Spinal cord (tissue), 10 donors: ENCODE measurements around the gene RAB40C. TPM values are rescaled to one million over a fixed set of nuclear protein-coding genes. Genes with fewer than 3 reads are reported as not detected.

Source experiments
- DNase-seq, 6 donors: peaks; one replicate each; pipeline versions ENCODE4 v3.0.0 to v3.0.0-alpha.2; 2013 to 2015; ENCODE audit warnings: low spot score in 6 of 6, low read depth in 4 of 6
- H3K27ac ChIP-seq: one replicate; pipeline ENCODE4 v1.5.1; 2013; ENCODE audit warnings: low read depth, low read length, control low read depth
- H3K27me3 ChIP-seq: one replicate; pipeline ENCODE4 v1.6.1; 2013; ENCODE audit warnings: low read length; ENCODE audit not compliant: control insufficient read depth, insufficient read depth
- H3K36me3 ChIP-seq: one replicate; pipeline ENCODE4 v1.6.1; 2013; ENCODE audit warnings: low read length; ENCODE audit not compliant: control insufficient read depth, insufficient read depth
- H3K4me1 ChIP-seq: one replicate; pipeline ENCODE4 v1.6.1; 2013; ENCODE audit warnings: low read length; ENCODE audit not compliant: control insufficient read depth, insufficient read depth
- H3K4me3 ChIP-seq: one replicate; pipeline ENCODE4 v1.5.1; 2013; ENCODE audit warnings: low read depth, low read length, control low read depth
- H3K9me3 ChIP-seq: one replicate; pipeline ENCODE4 v1.6.1; 2013; ENCODE audit warnings: low read length; ENCODE audit not compliant: control insufficient read depth, insufficient read depth
- WGBS: methylation state at CpG from one replicate; pipeline ENCODE4 v1.1.5; 2013; ENCODE audit warnings: missing lambda C conversion rate; ENCODE audit not compliant: insufficient coverage; 5-methylcytosine and 5-hydroxymethylcytosine counted together
- polyA plus RNA-seq, 2 donors: library from polyadenylated mRNA; unstranded; fragments of 120-200 nt; gene quantifications; one replicate each; pipeline ENCODE4 v1.2.1, GENCODE V29; 2013; ENCODE audit not compliant: insufficient read length in 2 of 2
- total RNA-seq, 2 donors: library from RNA; depleted of rRNA in 1 of 2; stranded (reverse); fragments of 120-200 nt in 1 of 2; fragments of >200 nt in 1 of 2; gene quantifications; one replicate each; pipeline versions ENCODE4 v1.2.3 to v1.2.4, GENCODE V29; 2013 to 2014
- donor health status: healthy.

RAB40C gene
- total and polyA plus RNA-seq, 4 donors: 12.4 to 45.7 (median 30.1) TPM

- Histone ChIP-seq H3K4me3 (peak within 1 kb of the TSS; percentile 95), H3K4me1 (peaks cover 39% of the 10 kb centered on the region), H3K27ac (peak within 1 kb of the TSS; percentile 100), H3K27me3 (no peaks in the 10 kb centered on the region), H3K9me3 (no peaks in the 10 kb centered on the region), H3K36me3 (peaks cover 39% of the 10 kb centered on the region)
- peak; percentile 89 to 99 (median 92) for DNase-seq
- under 1% methylated on average over 91 of the region's 91 CpGs for WGBS
Observed at GRCh38 chr16:636206-637080, 46.6 kb downstream of the RAB40C start, which contains the start of gene METTL26. METTL26 (minus strand) TSS chr16:636305; CDS start chr16:636290, 15 bp downstream.

DNA sequence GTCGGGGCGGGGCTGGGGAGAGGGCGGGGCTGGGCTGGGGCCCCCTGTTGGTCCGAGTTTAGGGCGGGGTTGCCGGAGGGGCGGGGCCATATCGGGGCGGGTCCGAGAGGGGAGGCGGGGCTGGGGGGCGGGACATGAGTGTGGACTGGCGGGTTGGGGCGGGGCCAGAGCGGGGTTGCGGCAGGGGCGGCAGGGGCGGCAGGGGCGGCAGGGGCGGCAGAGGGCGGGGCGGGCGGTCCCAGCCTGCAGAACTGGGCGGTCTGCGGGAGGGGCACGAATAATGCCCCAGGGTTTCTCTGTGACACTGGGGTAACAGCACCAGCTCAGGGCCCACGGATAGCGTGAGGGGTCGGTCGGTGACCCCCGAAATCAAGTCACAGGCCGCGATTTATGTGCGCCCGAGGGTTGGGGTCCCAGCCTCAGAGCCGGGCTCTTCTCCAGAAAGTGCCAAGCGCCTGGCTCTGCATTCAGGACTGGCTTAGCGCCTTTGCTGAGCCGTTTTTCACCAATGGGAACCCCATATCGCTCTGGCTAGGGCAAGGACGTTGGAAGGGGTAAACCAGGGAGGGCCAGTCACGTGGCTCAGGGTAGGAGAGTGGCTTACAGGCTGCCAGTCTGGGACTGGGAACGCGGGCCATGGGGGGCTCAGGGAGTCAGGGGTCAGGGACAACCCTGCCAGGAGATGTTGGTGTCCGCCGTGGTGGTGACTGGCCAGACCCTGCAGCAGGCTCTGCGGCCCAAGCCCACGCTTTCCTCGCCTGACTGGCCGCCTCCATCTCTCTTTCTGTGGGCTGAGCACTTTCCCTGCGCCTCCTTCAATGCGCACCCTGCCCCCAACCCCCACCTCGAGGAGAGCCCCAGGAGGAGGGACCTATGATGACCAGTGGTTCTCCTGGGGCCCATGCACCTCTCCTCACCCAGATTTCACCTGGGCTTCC is 47.5 kb downstream of the RAB40C start:
- Histone ChIP-seq H3K36me3 (peaks cover 35% of the 10 kb centered on the region), H3K4me3 (peak overlapping the region; percentile 95), H3K9me3 (no peaks in the 10 kb centered on the region), H3K4me1 (peaks cover 40% of the 10 kb centered on the region), H3K27me3 (no peaks in the 10 kb centered on the region), H3K27ac (peak overlapping the region; percentile 100)
- 18% methylated on average over 38 of the region's 53 CpGs for WGBS
- peak in 5 of 6 donors; percentile 76 to 96 (median 79) for DNase-seq

DNA sequence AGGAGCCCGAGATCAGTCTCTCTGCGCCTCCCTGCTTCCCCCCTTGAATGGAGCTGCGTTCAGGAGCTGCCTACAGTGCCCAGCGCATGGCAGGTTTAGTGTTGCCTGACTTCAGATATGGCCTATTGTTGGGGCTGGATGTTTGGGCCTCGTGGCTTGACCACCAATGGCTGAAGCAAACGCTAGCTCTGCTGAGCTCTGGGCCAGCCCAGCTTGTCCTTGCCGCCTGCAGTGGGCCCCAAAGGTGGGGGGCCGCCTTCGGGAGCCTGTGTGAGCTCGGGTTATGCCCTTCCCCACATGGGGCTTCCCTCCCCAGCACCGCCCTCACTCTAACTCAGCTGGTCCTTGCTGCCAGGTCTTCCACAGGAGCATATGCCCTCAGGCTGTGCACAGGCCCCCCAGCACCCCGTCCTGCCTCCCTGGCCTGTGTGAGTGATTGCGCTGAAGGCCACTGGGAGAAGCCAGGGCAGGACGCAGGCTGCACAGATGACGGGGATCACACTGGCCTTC is 48.2 kb downstream of the RAB40C start:
- no peak overlapping the region for H3K4me3 ChIP-seq

GRCh38 chr16:638836-639235 is 49.0 kb downstream of the RAB40C start:
- Histone ChIP-seq H3K27ac (no peak overlapping the region), H3K4me1 (peaks cover 54% of the 10 kb centered on the region), H3K9me3 (no peaks in the 10 kb centered on the region), H3K36me3 (peaks cover 22% of the 10 kb centered on the region), H3K27me3 (no peaks in the 10 kb centered on the region), H3K4me3 (no peak overlapping the region)
- no peak for DNase-seq
- 83% methylated on average over 6 of the region's 9 CpGs for WGBS

More for the DNA sequence above, 48.2 kb downstream of the RAB40C start:
- 70% methylated on average over 12 of the region's 15 CpGs for WGBS
- no peak overlapping the region for H3K27ac ChIP-seq
- DNase-seq: no peak
- no peaks in the 10 kb centered on the region for H3K27me3 ChIP-seq
- H3K36me3 ChIP-seq: peaks cover 28% of the 10 kb centered on the region
- peaks cover 48% of the 10 kb centered on the region for H3K4me1 ChIP-seq
- H3K9me3 ChIP-seq: no peaks in the 10 kb centered on the region

- peak overlapping the region; percentile 66 for H3K4me3 ChIP-seq
- H3K9me3 ChIP-seq: no peaks in the 10 kb centered on the region
- no peak overlapping the region for H3K27ac ChIP-seq
- H3K4me1 ChIP-seq: peaks cover 42% of the 10 kb centered on the region
- peaks cover 16% of the 10 kb centered on the region for H3K36me3 ChIP-seq
- 88% methylated on average over 2 of the region's 5 CpGs for WGBS
- DNase-seq: no peak
- no peaks in the 10 kb centered on the region for H3K27me3 ChIP-seq
Observed at GRCh38 chr16:640614-641013, 50.7 kb downstream of the RAB40C start.

- WGBS: under 1% methylated on average over 78 of the region's 81 CpGs
- Histone ChIP-seq H3K4me3 (peak within 1 kb of the TSS; percentile 66), H3K36me3 (peaks cover 25% of the 10 kb centered on the region), H3K27me3 (no peaks in the 10 kb centered on the region), H3K27ac (no peak within 1 kb of the TSS), H3K4me1 (peaks cover 46% of the 10 kb centered on the region), H3K9me3 (no peaks in the 10 kb centered on the region)
- DNase-seq: peak in 3 of 6 donors; percentile 48 to 88 (median 81)
Observed at GRCh38 chr16:641326-642188, 51.7 kb downstream of the RAB40C start, which contains the start of gene MCRIP2. MCRIP2 (plus strand) TSS chr16:641828; CDS start chr16:641992, 164 bp downstream.

DNA sequence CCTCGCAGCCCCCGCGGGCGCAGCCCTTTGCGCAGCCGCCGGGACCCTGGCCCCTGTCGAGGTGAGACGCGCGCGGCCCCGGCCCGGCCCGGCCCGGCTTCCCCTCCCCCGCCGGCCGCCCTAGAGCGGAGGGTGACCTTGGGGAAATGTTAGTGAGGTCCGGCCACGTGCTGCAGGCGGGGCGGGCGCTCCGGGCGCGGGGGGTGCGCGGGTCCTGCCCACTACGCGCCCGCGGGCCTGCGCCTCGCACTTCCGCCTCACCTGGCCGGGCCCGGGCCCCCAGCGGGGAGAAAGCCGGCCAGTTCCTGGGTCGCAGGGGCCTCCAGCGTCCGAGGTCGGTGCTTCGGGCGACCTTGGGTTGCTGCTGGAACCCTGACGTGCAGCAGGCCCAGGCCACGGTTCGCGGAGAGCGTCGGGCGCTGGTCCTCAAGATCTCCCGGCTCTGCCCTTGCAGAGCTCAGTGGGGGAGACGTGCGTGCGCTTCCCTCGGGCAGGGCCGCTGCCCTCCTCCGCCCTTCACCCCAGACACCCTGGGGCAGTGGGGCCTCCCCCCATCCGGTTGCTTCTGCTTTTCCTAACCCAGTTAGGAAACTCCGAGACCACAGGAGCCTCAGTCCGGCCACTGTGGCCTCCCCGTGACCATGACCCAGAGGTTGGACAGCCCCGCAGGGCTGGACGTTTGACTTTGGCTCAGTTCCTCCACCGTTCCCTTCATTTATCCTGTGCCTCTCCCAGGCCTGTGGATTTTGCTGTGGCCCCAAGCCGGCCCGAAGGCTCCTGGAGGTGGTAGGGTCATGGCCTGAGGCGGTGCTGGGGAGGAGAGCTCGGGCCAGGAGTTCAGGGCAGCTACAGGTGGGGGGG is 52.6 kb downstream of the RAB40C start:
- DNase-seq: peak in 1 of 6 donors; percentile 18
- Histone ChIP-seq H3K9me3 (no peaks in the 10 kb centered on the region), H3K4me1 (peaks cover 47% of the 10 kb centered on the region), H3K27ac (no peak overlapping the region), H3K36me3 (peaks cover 34% of the 10 kb centered on the region), H3K27me3 (no peaks in the 10 kb centered on the region), H3K4me3 (peak overlapping the region; percentile 42)
- WGBS: 7% methylated on average over 70 of the region's 72 CpGs

DNA sequence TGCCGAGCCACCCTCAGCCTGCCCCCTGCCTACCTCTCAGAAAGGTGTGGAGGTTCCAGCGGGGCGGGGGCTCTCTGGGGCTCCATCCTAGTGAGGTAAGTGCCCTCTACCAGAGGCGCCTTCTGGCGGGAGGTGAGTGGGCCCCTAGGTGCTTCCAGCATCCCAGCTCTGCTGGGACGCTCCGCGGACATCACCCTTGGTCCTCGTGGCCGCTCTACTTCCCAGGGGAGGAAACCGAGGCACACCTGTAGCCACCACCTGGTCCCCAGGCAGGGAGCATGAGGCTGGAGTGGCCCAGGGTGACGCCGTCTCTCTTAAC is 53.1 kb downstream of the RAB40C start:
- H3K27ac ChIP-seq: no peak overlapping the region
- H3K9me3 ChIP-seq: no peaks in the 10 kb centered on the region
- H3K4me3 ChIP-seq: peak overlapping the region; percentile 42
- DNase-seq: no peak
- H3K27me3 ChIP-seq: no peaks in the 10 kb centered on the region
- H3K4me1 ChIP-seq: peaks cover 47% of the 10 kb centered on the region
- H3K36me3 ChIP-seq: peaks cover 39% of the 10 kb centered on the region
- 94% methylated on average over 8 of the region's 13 CpGs for WGBS
